Gastrocnemius medialis (tissue), 4 donors: Measurements from ENCODE around the gene RPN2. TPM values are rescaled to one million over a fixed set of nuclear protein-coding genes. Genes with fewer than 3 reads are reported as not detected.

Experiments used
- ATAC-seq, 2 donors: fragments of 150-250 bp; one replicate each; pipeline ENCODE4 v1.9.1; 2016
- DNase-seq, 2 donors: peaks; one replicate each; pipeline ENCODE4 v3.0.0-alpha.2; 2019
- H3K27ac ChIP-seq, 4 donors: fragments of 200-600 bp; sonication (generic); 1 replicate in 1 of 4; 2 replicates in 3 of 4; pipeline ENCODE4 v1.5.1; 2016 to 2018; ENCODE audit warnings: mild to moderate bottlenecking in 2 of 4, moderate library complexity in 1 of 4
- H3K27me3 ChIP-seq, 3 donors: fragments of 200-600 bp; sonication (generic) in 2 of 3; 1 replicate in 1 of 3; 2 replicates in 2 of 3; pipeline versions ENCODE4 v1.5.1 to v1.6.0; 2016 to 2019; ENCODE audit warnings: mild to moderate bottlenecking in 1 of 3, moderate library complexity in 1 of 3
- H3K36me3 ChIP-seq, 2 donors: fragments of 200-600 bp; sonication (generic) in 1 of 2; one replicate each; pipeline ENCODE4 v1.5.1; 2017 to 2018
- H3K4me1 ChIP-seq, 2 donors: fragments of 200-600 bp; sonication (generic) in 1 of 2; one replicate each; pipeline ENCODE4 v1.5.1; 2016 to 2017; ENCODE audit warnings: mild to moderate bottlenecking in 2 of 2
- H3K4me3 ChIP-seq, 4 donors: fragments of 200-600 bp; sonication (generic) in 3 of 4; 1 replicate in 1 of 4; 2 replicates in 3 of 4; pipeline ENCODE4 v1.5.1; 2016 to 2019; ENCODE audit warnings: mild to moderate bottlenecking in 2 of 4
- H3K9me3 ChIP-seq, 3 donors: fragments of 200-600 bp; sonication (generic) in 2 of 3; 1 replicate in 1 of 3; 2 replicates in 2 of 3; pipeline ENCODE4 v1.5.1; 2016 to 2019
- CTCF ChIP-seq, 5 experiments: fragments of 450-650 bp in 3 of 5; fragments of 200-600 bp in 2 of 5; sonication (generic) in 2 of 5; IDR thresholded peaks in 4 of 5; conservative IDR thresholded peaks in 1 of 5; 1 replicate in 4 of 5; 2 replicates in 1 of 5; pipeline ENCODE4 v1.5.1; 2016 to 2019; ENCODE audit warnings: antibody characterized with exemption in 5 of 5, mild to moderate bottlenecking in 3 of 5, moderate library complexity in 3 of 5
- POLR2A ChIP-seq, 2 donors: fragments of 450-650 bp; IDR thresholded peaks; one replicate each; pipeline ENCODE4 v1.6.1; 2017; ENCODE audit warnings: antibody characterized with exemption in 2 of 2, mild to moderate bottlenecking in 2 of 2, moderate library complexity in 2 of 2
- in situ Hi-C, 4 donors: fragments of 200-750 bp; cut with MboI; loops; one replicate each; pipeline versions ENCODE4 v1.15.0 to v1.8.0; 2017; ENCODE audit warnings: low sequenced_read_pairs in 4 of 4
- intact Hi-C: fragments of 100-400 bp; cut with DNase I; formaldehyde crosslinking; loops from one replicate; pipeline ENCODE4 v1.15.1; 2023; ENCODE audit warnings: low total_unique reads
- total RNA-seq, 4 donors: library from RNA; depleted of rRNA; stranded (reverse); fragments of >200 nt; gene quantifications; one replicate each; pipeline versions ENCODE4 v1.1.0 to v1.2.3, GENCODE V29; 2016

RPN2 gene
- total RNA-seq, 4 donors from 2014 or later: 85.7 to 132 (median 127) TPM

DNA sequence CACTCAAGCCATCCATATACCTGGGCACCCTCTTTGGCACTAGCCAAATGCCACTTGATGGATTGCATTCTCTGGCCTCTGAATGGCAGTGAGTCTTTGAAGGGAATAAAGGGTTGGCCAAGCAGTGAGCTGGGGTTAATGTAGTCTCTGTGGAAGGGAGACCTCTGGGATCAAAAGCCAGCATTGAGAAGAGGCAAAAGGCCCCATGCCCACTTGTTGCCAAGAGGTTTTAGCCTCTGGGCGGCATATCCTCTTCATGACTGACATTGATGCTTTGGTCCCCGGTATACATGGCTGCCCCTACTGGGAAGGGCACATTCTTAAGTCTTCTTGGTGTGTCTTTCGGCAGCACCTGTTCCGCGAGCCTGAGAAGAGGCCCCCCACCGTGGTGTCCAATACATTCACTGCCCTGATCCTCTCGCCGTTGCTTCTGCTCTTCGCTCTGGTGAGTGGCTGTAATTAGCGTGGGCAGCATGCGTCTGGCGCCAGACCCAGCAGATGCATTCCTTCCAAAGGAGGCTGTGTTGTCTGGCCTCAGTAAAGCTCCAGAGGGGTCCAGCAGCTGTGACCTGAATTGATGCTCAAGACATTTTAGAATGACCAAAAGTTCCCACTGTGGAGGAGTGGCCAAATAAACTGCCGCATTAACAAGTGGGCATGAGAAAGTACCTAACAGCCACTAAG is 53.0 kb downstream of the RPN2 start:
- no peak for TF ChIP-seq POLR2A (IDR thresholded peaks at IDR 0.05)
- TF ChIP-seq CTCF (IDR thresholded peaks at IDR 0.05 in 4 of 5, conservative IDR thresholded peaks at IDR 0.05 in 1 of 5): no peak
- Histone ChIP-seq H3K4me1 (peaks cover 71 to 83% of the 10 kb centered on the region in 2 donors), H3K27ac (peak overlapping the region; percentile 45 to 69 (median 53)), H3K9me3 (no peaks in the 10 kb centered on the region), H3K36me3 (peaks cover 0 to 72% of the 10 kb centered on the region in 2 donors), H3K27me3 (no peaks in the 10 kb centered on the region), H3K4me3 (no peak overlapping the region)
- ATAC-seq: peak in 1 of 2 donors; percentile 5
- in situ Hi-C loops (no loop called here), intact Hi-C loops (no loop called here)
- DNase-seq: no peak

- intact Hi-C loops (no loop called here), in situ Hi-C loops (no loop called here)
- H3K4me1 ChIP-seq: peaks cover 60 to 69% of the 10 kb centered on the region in 2 donors
- peaks cover 0 to 78% of the 10 kb centered on the region in 2 donors for H3K36me3 ChIP-seq
- TF ChIP-seq POLR2A (IDR thresholded peaks at IDR 0.05) (no peak), CTCF (IDR thresholded peaks at IDR 0.05 in 4 of 5, conservative IDR thresholded peaks at IDR 0.05 in 1 of 5) (no peak)
- H3K27me3 ChIP-seq: no peaks in the 10 kb centered on the region
- peak overlapping the region; percentile 45 to 69 (median 53) for H3K27ac ChIP-seq
- peak in 1 of 2 donors; percentile 47 for DNase-seq
- no peaks in the 10 kb centered on the region for H3K9me3 ChIP-seq
- H3K4me3 ChIP-seq: no peak overlapping the region
- peak; percentile 26 to 78 for ATAC-seq
Measured at GRCh38 chr20:37233548-37234253, 54.6 kb downstream of the RPN2 start.

DNA sequence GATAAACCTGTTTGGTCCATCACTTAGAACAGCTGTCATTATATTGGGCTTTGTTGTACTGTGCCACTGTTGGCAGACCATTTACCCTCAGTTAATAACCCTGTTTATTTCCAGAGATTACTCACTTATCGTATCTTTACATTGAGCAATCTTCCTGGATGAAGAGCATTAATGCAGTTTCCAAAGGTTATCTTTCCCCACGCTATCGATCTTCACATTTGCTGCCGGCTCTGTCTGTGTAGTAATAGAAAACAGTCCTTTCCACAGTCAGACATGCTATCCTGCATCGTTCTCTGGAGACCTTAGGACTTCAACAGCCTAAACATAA is 55.1 kb downstream of the RPN2 start:
- H3K4me3 ChIP-seq: no peak overlapping the region
- peaks cover 57 to 69% of the 10 kb centered on the region in 2 donors for H3K4me1 ChIP-seq
- in situ Hi-C loops: no loop called here
- peak overlapping the region; percentile 45 to 69 (median 53) for H3K27ac ChIP-seq
- DNase-seq (no peak), ATAC-seq (no peak)
- no peaks in the 10 kb centered on the region for H3K27me3 ChIP-seq
- H3K9me3 ChIP-seq: no peaks in the 10 kb centered on the region
- peaks cover 0 to 73% of the 10 kb centered on the region in 2 donors for H3K36me3 ChIP-seq
- no peak for TF ChIP-seq CTCF (IDR thresholded peaks at IDR 0.05 in 4 of 5, conservative IDR thresholded peaks at IDR 0.05 in 1 of 5)
- no peak for TF ChIP-seq POLR2A (IDR thresholded peaks at IDR 0.05)
- intact Hi-C loops: no loop called here

GRCh38 chr20:37235065-37235464 is 55.9 kb downstream of the RPN2 start:
- H3K4me3 ChIP-seq: no peak overlapping the region
- intact Hi-C loops: no loop called here
- H3K4me1 ChIP-seq: peaks cover 52 to 62% of the 10 kb centered on the region in 2 donors
- H3K36me3 ChIP-seq: peaks cover 0 to 71% of the 10 kb centered on the region in 2 donors
- ATAC-seq (no peak), DNase-seq (no peak)
- no peak for TF ChIP-seq CTCF (IDR thresholded peaks at IDR 0.05 in 4 of 5, conservative IDR thresholded peaks at IDR 0.05 in 1 of 5)
- no peak for TF ChIP-seq POLR2A (IDR thresholded peaks at IDR 0.05)
- H3K27me3 ChIP-seq: no peaks in the 10 kb centered on the region
- in situ Hi-C loops: no loop called here
- H3K9me3 ChIP-seq: no peaks in the 10 kb centered on the region
- H3K27ac ChIP-seq: peak overlapping the region in 3 of 4 donors; percentile 1 to 30 (median 6)
